Fibroblast of skin of right biceps (primary cell): ENCODE data around the gene KCTD11.
"Not testable (repeated sequence)": the region's sequence is repeated elsewhere in the genome, so short reads cannot be mapped to it uniquely, and the experiment has no call there.

Source experiments
- DNase-seq: peaks from one replicate; pipeline ENCODE4 v3.0.0-alpha.2; 2013

Gene KCTD11

GRCh38 chr17:7346761-7347614 is 5.0 kb upstream of the KCTD11 start:
- no peak for DNase-seq

GRCh38 chr17:7347630-7348477 is 4.1 kb upstream of the KCTD11 start:
- DNase-seq, result no peak

GRCh38 chr17:7348478-7349242 is 3.3 kb upstream of the KCTD11 start:
- DNase-seq, result peak; percentile 62

- no peak for DNase-seq
Observed at GRCh38 chr17:7352503-7352889, 534 bp downstream of the KCTD11 start.

GRCh38 chr17:7352910-7353635 is 1.1 kb downstream of the KCTD11 start:
- no peak for DNase-seq

GRCh38 chr17:7354262-7354843 is 2.4 kb downstream of the KCTD11 start:
- DNase-seq, result peak; percentile 69

- peak; percentile 30 for DNase-seq
Observed at GRCh38 chr17:7355053-7355452, 3.1 kb downstream of the KCTD11 start, which contains the start of gene TMEM95. TMEM95 (plus strand) TSS chr17:7355156; CDS start chr17:7355205, 49 bp downstream.

DNA sequence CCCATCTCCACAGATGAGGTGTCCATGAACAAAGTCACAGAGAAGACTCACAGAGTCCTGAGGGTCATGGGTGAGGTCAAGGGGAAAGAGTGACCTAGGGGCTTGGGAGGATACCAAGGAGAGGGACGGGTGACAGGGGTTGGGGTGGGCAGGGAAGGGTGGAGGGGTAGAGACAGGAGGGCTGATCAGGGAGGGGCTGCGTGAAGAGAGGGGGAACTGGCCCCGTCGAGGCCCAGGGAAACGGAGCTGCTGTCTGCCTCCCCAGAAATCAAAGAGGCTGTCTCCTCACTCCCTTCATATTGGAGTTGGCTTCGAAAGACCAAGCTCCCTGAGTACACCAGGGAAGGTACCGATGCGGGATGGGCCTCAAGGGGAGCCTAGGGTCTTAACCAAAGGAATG is 3.6 kb downstream of the KCTD11 start:
- no peak for DNase-seq

DNA sequence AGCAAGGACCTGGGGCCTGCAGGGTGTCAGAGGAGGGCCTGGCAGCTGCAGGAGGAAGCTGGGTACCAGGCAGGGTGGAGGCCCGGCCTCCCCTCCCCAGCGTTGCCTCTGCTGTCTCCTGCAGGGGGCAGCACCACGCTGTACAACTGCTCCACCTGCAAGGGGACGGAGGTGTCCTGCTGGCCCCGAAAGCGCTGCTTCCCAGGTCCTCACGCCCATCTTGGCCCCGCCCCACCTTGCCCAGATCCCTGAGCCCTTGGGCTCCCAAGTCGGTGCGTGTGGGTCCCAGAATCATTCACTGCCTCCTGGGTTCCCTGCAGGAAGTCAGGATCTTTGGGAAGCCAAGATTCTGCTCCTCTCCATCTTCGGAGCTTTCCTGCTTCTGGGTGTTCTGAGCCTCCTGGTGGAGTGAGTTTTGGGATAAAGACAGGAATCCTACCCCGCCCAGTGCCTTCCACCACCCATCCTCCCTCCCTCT is 4.1 kb downstream of the KCTD11 start:
- DNase-seq, result peak; percentile 66

GRCh38 chr17:7356756-7357155 is 4.8 kb downstream of the KCTD11 start:
- no peak for DNase-seq

DNA sequence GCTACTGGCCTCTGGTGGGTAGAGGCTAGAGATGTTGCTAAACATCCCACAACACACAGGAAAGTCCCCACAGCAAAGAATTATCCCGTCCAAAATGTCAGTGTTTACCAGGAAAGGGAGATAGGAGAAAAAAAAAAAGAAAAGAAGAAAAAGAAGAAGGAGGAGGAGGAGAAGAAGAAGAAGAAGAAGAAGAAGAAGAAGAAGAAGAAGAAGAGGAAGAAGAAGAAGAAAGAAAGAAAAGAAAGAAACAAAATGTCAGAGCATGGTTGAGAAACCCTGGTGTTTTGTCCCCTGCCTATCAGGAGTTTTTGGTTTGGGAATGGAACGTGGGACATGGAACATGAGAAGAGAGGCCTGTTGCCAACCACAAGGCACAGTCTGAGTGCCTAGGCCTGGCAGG is 5.4 kb downstream of the KCTD11 start:
- DNase-seq, result no peak

DNA sequence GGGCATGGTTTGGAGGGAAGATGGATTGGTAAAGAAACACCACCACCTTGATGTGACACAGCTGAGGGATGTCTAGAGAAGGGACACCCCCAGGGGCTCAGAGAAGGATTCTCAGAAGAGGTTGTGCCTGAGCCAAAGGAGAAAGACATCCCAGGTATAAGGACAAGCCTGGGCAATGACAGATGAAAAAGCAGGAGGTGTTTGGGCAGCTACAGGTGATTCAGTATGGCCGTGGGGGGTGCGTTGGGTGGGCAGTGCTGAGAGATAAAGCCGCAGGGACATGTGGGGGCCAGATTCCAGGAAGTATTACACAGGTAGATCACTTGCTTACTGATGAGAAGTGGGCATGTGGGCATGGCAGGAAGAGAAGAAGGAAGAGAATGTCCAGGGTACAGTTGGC is 9.9 kb downstream of the KCTD11 start:
- no peak for DNase-seq

GRCh38 chr17:7363311-7363710 is 11.3 kb downstream of the KCTD11 start:
- peak; percentile 24 for DNase-seq

DNA sequence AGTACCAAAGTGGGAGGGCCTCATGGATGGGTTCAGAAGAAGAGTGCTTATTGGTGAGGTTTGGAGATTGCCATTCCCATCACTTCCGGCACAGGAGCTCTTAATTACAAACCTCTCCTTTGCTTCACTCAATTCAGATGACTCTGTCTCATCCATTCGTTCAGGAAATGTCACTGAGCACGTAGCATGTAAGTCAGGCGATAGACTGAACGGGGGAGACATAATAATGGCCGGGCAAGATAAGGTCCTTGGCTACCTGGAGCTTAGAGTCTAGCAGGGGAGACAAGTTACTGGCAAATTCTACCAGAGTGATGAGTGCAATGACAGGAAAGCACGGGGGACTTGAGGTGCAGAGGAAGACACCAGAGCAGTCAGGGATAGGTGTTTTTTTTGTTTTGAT is 14.0 kb downstream of the KCTD11 start:
- not testable (repeated sequence) for DNase-seq

- DNase-seq, result no peak
Observed at GRCh38 chr17:7367083-7367482, 15.1 kb downstream of the KCTD11 start.

DNA sequence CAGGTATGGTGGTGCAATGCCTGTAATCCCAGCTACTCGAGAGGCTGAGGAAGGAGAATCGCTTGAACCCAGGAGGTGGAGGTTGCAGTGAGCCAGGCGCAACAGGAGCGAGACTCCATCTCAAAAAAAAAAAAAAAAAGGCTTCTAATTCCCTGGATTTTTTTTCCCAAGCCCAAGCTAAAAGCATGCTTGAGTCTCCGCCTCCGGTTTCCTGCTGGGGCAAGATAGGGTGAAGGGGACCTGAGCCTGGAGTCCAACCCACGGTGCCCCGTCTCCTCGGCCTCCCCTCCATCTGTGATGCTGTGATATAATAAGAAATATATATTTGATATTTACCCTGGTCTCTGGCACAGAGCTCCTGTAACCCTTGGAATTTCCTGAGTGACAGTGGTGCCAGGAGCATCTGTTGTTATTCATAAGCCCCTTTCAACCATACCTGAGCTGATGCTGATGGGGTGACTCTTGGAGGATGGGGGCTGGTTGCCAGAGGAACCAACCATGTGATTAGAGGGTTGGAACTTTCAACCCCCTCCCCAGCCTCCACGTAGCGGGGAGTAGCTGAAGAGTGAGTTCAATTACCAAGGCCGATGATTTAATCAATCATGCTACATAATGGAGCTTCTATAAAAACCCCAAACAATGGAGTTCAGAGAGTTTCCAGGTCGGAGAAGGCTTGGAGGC is 16.1 kb downstream of the KCTD11 start:
- no peak for DNase-seq

DNA sequence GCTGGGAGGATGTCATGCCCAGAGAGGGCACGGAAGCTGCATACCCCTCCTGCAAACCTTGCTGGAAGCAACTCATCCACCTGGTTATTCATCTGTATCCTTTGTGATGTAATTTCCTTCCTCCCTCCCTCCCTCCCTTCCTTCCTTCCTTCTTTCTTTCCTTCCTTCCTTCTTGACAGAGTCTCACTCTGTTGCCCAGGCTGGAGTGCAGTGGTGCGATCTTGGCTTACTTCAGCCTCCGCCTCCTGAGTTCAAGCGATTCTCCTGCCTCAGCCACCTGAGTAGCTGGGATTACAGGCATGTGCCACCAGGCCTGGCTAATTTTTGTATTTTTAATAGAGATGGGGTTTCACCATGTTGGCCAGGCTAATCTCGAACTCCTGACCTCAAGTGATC is 16.6 kb downstream of the KCTD11 start:
- DNase-seq, result not testable (repeated sequence)

GRCh38 chr17:7369825-7370224 is 17.9 kb downstream of the KCTD11 start:
- no peak for DNase-seq

- DNase-seq, result no peak
Observed at GRCh38 chr17:7370853-7371252, 18.9 kb downstream of the KCTD11 start.

GRCh38 chr17:7374353-7374752 is 22.4 kb downstream of the KCTD11 start:
- no peak for DNase-seq

DNA sequence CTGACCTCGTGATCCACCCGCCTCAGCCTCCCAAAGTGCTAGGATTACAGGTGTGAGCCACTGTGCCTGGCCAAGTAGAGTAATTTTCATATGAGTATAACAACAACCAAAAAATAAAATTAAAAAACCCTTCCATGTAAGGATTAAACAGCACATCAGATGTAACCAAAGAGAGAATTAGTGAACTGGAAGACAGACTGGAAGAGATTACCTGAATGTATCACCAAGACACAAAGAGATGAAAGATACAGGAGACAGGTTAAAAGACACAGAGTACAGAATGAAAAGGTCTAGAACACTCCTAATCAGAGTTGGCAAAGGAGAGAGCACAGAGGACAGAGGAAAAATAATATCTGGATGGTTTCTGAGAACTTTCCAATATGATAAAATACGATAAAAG is 27.2 kb downstream of the KCTD11 start:
- DNase-seq, result no peak
